ENCODE measurements around the gene CASZ1. TPM values are rescaled to one million over a fixed set of nuclear protein-coding genes. Genes with fewer than 3 reads are reported as not detected.

The CASZ1 gene
- total RNA-seq, 1 experiment from 2014 or later: 3.9 TPM

GRCh38 chr1:10794724-10795275, 1.6 kb downstream of the CASZ1 start:
- H3K23ac ChIP-seq (ENCODE audit: insufficient read length, low read depth, low read length): no peak overlapping the region
- H3K27ac ChIP-seq (ENCODE audit: insufficient read length, low read depth, low read length): no peak overlapping the region
- H3K14ac ChIP-seq (ENCODE audit: insufficient read depth, low read length): no peak overlapping the region
- no peaks in the 10 kb centered on the region for H3K4me1 ChIP-seq (ENCODE audit: insufficient read depth, low read length)
- Mint-ChIP-seq H3K4me3 (peak overlapping the region; percentile 70 to 88), H3K27me3 (ENCODE audit: low read depth) (peaks cover 62% of the 10 kb centered on the region), H3K4me1 (peaks cover 24 to 46% of the 10 kb centered on the region in 2 experiments), H3K36me3 (ENCODE audit: insufficient read depth in 1 of 3, low read depth in 3 of 3) (no peaks in the 10 kb centered on the region), H3K27ac (no peak overlapping the region; a peak in 1 of 7 replicates), H3K9me3 (no peaks in the 10 kb centered on the region; a peak in 1 of 5 replicates)
- no peaks in the 10 kb centered on the region for H4K20me1 ChIP-seq (ENCODE audit: control insufficient read depth, insufficient read depth, insufficient read length)
- TF ChIP-seq CTCF (conservative IDR thresholded peaks at IDR 0.05): no peak
- H3K9ac ChIP-seq (ENCODE audit: extremely low read depth, insufficient read length, low read length): no peak overlapping the region
- no peak overlapping the region for H2BK5ac ChIP-seq (ENCODE audit: insufficient read length, low read length)
- H3K79me2 ChIP-seq (ENCODE audit: insufficient read depth, low read length): no peaks in the 10 kb centered on the region
- H3K18ac ChIP-seq (ENCODE audit: insufficient read length, low read depth, low read length): no peak overlapping the region
- H2BK12ac ChIP-seq (ENCODE audit: insufficient read length, low read depth, low read length): no peak overlapping the region
- no peak overlapping the region for H2BK20ac ChIP-seq (ENCODE audit: low read depth, low read length, poor library complexity, severe bottlenecking)
- no peaks in the 10 kb centered on the region for H3K79me1 ChIP-seq (ENCODE audit: insufficient read depth, low read depth, low read length, poor library complexity, severe bottlenecking)
- H2BK120ac ChIP-seq (ENCODE audit: low read depth, low read length, poor library complexity, severe bottlenecking): no peak overlapping the region
- no peak overlapping the region for H3K4ac ChIP-seq (ENCODE audit: low read depth, low read length)
- no peak overlapping the region for H3K56ac ChIP-seq (ENCODE audit: insufficient read length, low read depth, low read length)
- no peak overlapping the region for H4K8ac ChIP-seq (replicated peaks; ENCODE audit: insufficient read length, low read depth, low read length)
- H2BK15ac ChIP-seq (ENCODE audit: low read depth, low read length): no peak overlapping the region
- no peak overlapping the region for H4K5ac ChIP-seq (ENCODE audit: insufficient read length, low read depth, low read length)
- no peak overlapping the region for H2AK5ac ChIP-seq (ENCODE audit: insufficient read length, low read length)
- no peaks in the 10 kb centered on the region for H3K9me3 ChIP-seq (ENCODE audit: control insufficient read depth, low read depth, low read length)
- no peak overlapping the region for H3T11ph ChIP-seq (ENCODE audit: low read length)
- H3K27me3 ChIP-seq (ENCODE audit: insufficient read depth, low read length): peaks cover 14% of the 10 kb centered on the region; the same call in 1 of the 2 replicates
- no CpG with 5 or more reads among the region's 58 CpGs for WGBS (ENCODE audit: extremely low coverage, insufficient read length, low lambda C conversion rate)
- H4K91ac ChIP-seq (ENCODE audit: insufficient read length, low read depth, low read length): no peak overlapping the region
- peak overlapping the region; percentile 58 for H3K4me2 ChIP-seq (ENCODE audit: insufficient read depth, insufficient read length, low read length)
- DNase-seq: peak; percentile 46
- no peak overlapping the region for H2AFZ ChIP-seq (ENCODE audit: low read length)
- peaks cover 25% of the 10 kb centered on the region for H3K23me2 ChIP-seq (ENCODE audit: insufficient read length, low read depth, low read length, poor library complexity, severe bottlenecking)

Data from H9 (cell line).